Renal cortex interstitium (tissue), 11 donors: ENCODE measurements around the gene CLIP2. TPM values are rescaled to one million over a fixed set of nuclear protein-coding genes. Genes with fewer than 3 reads are reported as not detected.

Source experiments
- DNase-seq, 11 donors: peaks; one replicate each; pipeline ENCODE4 v3.0.0-alpha.2; 2013; ENCODE audit warnings: low read depth in 9 of 11, low spot score in 4 of 11; ENCODE audit errors: extremely low read depth in 1 of 11
- polyA plus RNA-seq, 3 donors: library from polyadenylated mRNA; unstranded; fragments of 120-200 nt; gene quantifications; one replicate each; pipeline ENCODE4 v1.2.1, GENCODE V29; 2013; ENCODE audit not compliant: insufficient read length in 3 of 3

CLIP2 gene
- polyA plus RNA-seq, 3 donors, result 19.6 to 32.6 (median 28.7) TPM

- DNase-seq, result no peak
These were observed 25.6 kb upstream of the CLIP2 start for GRCh38 chr7:74263399-74264120.

DNA sequence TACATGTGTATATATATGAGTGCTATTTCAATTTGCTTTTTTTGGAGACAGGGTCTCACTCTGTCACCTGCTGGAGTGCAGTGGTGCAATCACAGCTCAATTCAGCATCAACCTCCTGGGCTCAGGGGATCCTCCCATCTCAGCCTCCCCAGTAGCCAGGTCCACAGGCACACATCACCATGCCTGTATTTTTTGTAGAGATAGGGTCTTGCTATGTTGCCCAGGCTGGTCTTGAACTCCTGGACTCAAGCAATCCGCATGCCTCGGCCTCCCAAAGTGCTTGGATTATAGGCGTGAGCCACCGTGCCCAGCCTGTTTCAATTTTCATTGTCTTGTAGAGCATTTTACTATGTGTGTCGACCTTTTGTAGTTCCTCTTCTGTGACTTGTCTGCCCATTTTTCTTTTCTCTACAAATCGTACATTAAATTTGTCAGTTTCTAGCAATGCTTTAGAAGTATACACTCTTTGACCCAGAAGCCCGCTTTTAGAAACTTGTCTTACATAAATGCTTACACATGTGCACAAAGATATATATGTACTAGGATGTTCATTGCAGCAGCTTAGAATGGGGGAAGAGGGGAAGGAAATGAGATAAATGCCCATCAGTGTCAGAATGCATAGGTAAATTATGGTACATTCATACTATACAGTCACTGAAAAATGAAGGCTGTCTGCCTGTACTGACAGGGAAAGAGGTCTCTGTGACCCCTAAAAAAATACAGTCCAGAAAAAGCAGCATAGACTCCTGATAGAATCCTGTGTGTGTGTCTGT lies 22.8 kb upstream of the CLIP2 start:
- DNase-seq, result no peak

DNA sequence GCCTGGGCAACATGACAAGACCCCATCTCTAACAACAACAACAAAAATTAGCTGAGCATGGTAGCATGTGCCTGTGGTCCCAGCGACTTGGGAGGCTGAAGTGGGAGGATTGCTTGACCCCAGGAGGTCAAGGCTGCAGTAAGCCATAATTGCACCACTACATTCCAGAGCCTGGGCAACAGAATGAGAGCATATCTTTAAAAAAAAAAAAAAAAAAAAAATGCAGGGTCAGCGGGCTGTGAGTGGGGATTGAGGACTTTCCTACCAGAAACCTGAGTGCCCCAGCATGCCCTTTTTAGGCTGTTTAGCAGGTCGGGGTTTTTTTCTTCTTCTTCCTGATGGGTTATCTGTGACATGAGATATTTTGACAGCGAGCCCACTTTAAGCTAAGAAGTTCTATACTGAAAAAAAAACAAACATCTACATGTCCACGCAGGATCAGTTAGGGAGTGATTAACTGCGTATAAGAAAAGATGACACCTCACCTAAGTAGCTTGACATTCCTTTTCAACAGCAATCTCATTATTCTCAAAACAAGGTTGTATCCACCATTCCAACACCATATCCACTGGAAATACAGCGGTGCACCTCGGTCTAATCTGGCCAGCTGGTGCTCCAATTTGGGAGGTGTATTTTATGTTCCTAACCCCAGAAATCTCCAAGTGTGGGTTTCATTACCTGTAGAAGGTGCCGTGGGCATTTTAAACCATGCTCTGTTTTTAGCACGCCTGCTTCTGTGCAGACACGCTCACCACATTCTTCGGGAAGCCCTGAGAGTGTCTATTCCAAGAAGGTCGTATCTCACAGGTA lies 21.2 kb upstream of the CLIP2 start:
- DNase-seq, result no peak

DNA sequence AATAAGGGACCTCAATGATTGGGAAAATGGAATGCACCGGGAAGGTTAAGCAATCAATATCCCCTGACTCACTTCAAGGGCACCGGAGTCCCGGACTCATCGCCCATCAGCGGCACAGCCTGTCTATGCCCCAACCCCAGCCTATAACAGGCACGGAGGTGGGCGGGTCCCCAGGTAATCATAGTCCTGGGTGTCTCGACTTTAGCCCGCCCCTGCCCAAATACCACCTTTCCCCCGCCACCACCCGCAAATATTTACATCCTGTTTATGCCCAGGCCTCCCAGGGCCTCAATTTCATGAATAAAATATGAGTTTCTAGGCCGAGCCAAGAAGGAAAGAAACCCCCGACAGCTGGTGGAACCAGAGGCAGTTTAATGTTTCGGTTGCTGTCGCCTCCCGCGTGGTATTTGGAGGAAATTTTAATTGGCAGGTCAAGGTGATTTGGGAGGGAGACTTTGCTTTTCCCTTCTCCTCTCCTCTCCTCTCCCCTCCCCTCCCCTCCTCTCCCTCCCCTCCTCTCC lies 19.4 kb upstream of the CLIP2 start:
- DNase-seq, result peak in 8 of 11 donors; percentile 69 to 91 (median 78)

- no peak for DNase-seq
These were observed 17.5 kb upstream of the CLIP2 start for GRCh38 chr7:74271742-74272141.

GRCh38 chr7:74272305-74273038 lies 16.7 kb upstream of the CLIP2 start:
- DNase-seq, result peak in 7 of 11 donors; percentile 66 to 89 (median 80)

DNA sequence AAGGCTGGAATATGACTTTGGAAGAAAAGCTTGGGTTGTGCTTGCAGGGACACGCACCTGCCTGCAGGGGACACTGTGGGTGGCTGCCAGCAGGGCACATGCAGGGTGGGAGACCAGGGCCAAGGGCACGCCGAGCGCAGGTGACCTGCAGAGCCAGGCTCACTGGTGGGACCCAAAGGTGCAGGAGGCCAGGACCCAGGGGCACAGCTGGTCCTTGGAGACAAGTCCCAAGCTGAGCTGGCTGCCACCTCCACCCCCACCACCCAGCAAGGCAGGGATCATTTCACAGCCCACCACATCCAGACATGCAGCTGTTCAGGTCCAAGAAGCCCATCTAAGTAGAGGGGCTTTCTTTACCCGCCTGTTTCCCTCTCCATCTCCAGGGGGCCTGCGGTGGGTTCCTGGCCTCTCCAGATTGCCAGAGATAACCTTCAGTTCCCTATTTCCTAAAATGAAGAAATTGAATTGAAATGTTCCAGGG lies 13.8 kb upstream of the CLIP2 start:
- no peak for DNase-seq

- no peak for DNase-seq
These were observed 11.6 kb upstream of the CLIP2 start for GRCh38 chr7:74277636-74278035.

GRCh38 chr7:74280985-74281384 lies 8.2 kb upstream of the CLIP2 start:
- no peak for DNase-seq

GRCh38 chr7:74282748-74283459 lies 6.3 kb upstream of the CLIP2 start:
- no peak for DNase-seq

DNA sequence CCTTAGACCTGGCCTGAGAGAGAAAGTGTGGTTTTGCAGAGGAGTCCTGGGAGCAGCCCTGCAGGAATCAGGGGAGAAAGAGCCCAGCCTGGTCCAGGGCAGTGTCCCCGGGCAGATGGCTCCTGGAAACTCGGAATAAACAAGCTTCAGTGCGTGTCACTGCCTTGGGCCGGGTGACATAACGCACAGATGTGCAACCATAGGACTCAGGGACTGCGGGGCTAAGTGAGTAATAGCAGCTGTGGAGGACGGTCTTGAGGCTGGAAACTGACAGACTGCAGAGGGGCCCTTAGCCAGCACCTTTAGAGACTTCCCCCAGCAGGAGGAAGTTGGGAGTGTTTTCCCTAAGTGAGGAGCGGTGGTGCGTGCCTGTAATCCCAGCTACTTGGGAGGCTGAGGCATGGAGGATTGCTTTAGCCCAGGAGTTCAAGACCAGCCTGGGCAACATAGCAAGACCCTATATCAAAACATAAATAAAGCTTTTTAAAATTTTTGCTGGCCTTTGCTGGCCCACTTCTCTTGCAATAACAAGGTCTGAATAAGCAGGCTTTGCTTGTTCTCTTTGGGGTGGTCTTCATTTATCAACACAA lies 5.3 kb upstream of the CLIP2 start:
- DNase-seq, result no peak

DNA sequence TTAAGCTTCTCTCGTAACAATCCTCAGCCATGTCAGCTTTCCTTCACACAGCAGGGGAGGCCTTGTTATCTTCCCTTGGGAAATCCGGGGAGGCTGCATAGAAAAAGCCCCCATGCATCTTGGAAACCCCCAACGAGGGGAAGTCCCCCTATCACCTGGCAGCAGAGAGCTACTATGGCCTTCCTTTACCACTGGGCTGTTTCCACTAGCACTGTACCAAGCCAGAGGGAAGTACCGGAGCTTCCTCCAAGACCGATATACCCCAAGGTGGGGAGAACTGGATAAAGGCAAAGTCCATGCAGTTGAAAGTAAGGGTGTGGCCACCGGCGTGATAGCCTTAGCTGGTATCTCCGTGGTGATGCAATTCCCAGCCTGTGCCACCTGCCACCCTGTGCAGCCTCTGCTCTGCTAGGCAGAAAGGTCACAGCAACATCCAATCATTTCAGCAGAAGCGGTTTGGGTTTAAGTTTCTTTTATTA lies 4.4 kb upstream of the CLIP2 start:
- DNase-seq, result no peak

DNA sequence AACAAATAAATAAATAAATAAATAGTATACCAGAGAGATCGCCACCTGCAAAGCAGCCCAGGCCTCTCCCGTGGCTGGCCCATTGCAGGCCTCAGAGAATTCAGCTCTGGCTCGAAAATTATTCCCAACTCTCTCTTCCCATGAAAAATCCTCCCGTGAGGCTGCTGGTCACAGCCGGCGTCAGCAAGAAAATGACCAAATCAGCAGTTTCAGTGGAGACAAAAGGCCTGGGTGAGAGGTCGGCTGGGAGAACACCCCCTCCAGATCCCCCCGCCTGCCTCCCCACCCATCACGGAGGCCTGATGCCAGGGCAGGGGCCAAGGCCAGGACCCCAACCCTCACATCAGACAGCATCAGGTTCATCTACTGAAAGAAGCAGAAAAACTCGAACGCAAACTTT lies 3.1 kb upstream of the CLIP2 start:
- DNase-seq, result no peak

DNA sequence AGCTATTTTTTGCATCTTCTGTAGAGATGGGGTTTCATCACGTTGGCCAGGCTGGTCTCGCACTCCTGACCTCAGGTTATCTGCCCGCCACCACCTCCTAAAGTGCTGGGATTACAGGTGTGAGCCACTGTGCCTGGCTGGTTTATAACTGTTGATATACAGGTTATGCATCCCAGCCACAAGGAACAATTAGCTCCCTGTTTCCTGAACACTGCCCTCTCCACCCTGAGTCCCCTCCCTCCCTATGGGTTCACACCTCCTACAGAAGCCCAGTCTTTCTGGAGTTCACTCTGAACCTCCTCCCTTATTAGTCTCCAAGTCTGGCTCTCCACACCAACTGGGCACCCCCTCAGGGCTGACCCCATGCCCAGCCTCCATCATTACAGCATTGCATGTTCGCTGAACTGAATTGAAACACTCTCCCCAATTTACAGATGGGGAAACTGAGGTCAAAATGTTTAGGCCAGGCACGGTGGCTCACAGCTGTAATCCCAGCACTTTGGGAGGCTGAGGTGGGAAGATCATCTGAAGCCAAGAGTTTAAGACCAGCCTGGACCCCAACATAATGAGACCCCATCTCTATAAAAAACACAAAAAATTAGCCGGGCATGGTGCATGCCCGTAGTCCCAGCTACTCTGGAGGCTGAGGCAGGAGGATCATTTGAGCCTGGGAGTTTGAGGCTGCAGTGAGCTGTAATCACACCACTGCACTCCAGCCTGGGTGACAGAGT lies 1.7 kb upstream of the CLIP2 start:
- no peak for DNase-seq

DNA sequence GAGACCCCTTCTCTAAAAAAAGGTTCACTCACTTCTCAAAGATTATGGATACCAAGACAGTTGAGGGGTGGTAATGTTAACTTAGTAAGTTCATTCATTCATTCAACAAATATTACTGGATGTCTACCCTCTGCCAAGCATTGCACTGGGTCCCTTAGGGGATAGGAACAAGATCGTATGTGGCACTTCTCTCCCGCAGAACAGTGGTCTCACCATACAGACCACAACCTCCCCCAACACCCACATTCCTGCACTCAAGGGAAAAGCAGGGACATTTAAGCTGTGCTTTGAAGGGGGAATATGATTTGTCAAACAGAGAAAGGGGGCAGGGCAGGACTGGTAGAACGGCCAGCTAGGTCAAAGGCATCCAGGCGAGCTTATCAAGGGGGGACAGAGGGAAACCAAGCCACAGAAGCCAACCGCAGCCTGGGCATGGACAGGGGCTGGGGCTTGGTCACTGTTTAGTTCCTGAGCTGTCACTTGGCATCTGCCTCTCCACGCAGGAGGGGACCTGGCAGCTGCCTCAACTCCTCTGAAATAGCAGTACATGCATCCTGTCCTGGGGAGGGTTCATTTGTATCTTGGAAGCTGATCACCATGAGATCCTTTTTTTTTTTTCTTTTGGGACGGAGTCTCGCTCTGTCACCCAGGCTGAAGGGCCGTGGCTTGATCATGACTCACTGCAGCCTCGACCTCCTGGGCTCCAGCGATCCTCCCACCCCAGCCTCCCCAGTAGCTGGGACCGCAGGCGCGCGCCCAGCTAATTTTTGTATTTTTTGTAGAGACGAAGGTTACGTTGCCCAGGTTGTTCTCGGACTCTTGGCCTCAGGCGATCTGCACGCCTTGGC lies 949 bp upstream of the CLIP2 start:
- no peak for DNase-seq
